Measurements from ENCODE around the gene PRKG1. TPM values are rescaled to one million over a fixed set of nuclear protein-coding genes. Genes with fewer than 3 reads are reported as not detected.

The PRKG1 gene
- total and polyA plus RNA-seq, 2 of the 4 experiments (the other 2 are of a cell fraction), result 3.5 to 18.3 TPM

DNA sequence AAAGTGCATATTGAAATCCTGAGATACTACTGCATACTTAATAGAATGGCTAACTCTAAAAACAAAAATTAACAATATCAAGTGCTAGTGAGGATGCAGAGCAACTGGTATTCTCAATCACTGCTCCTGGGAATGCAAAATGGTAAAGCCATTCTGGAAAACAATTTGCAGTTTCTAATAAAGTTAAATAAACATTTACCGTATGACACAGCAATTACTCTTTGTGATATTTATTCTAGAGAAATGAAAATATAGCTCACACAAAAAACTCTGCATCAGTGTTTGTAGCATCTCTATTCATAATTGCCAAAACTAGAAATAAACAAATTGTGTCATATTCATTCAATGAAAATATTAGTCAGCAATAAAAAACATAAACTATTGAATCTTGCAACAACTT lies 984.8 kb downstream of the PRKG1 start:
- WGBS, 2 experiments (ENCODE audit: extremely low coverage in 2 of 2, insufficient read length in 1 of 2), result no CpG with 5 or more reads among the region's 1 CpG
- H4K20me1 ChIP-seq (ENCODE audit: insufficient read depth, low read length), result no peaks in the 10 kb centered on the region
- H3K9ac ChIP-seq (ENCODE audit: low read depth, low read length), result no peak overlapping the region
- no peak overlapping the region for H2AK5ac ChIP-seq (ENCODE audit: low read depth, low read length)
- H3K18ac ChIP-seq (ENCODE audit: low read depth, low read length), result no peak overlapping the region
- H3K56ac ChIP-seq (ENCODE audit: extremely low read depth, insufficient read depth, low read length), result no peak overlapping the region
- no peak overlapping the region for H2BK20ac ChIP-seq (ENCODE audit: low read depth, low read length)
- H4K91ac ChIP-seq (ENCODE audit: insufficient read depth, low read depth, low read length), result no peak overlapping the region
- no peak overlapping the region for H3K23ac ChIP-seq (ENCODE audit: low read depth, low read length)
- peak; percentile 1 for DNase-seq
- dilution Hi-C loops (cut with HindIII; ENCODE audit: low sequenced_read_pairs, unreplicated experiment), result no loop called here
- H3K4me3 ChIP-seq (ENCODE audit: insufficient read depth, low read depth, low read length), result no peak overlapping the region
- BruUV-seq (replicated peaks), result no TSS peak
- no peak; the same call in 1 of the 2 replicates for ATAC-seq (ENCODE audit: low read depth)
- H2BK15ac ChIP-seq (ENCODE audit: low read depth, low read length), result no peak overlapping the region
- H2BK5ac ChIP-seq (ENCODE audit: low read depth, low read length, poor library complexity, severe bottlenecking), result no peak overlapping the region
- no peak overlapping the region for H3K4me2 ChIP-seq (ENCODE audit: low read depth, low read length)
- H3K14ac ChIP-seq (replicated peaks; ENCODE audit: low read depth, low read length), result no peak overlapping the region
- no peaks in the 10 kb centered on the region for H3K9me3 ChIP-seq (ENCODE audit: control insufficient read depth, insufficient read depth, low read length)
- peaks cover 2% of the 10 kb centered on the region; the same call in 1 of the 2 replicates for H3K36me3 ChIP-seq (ENCODE audit: control insufficient read depth, insufficient read depth, low read length)
- H3K79me1 ChIP-seq (ENCODE audit: low read depth in 1 of 2, low read length in 2 of 2), result no peaks in the 10 kb centered on the region
- H2AFZ ChIP-seq (replicated peaks; ENCODE audit: low read length, poor library complexity), result no peak overlapping the region
- CTCF ChIA-PET, result no interaction called here
- intact Hi-C loops (cut with micrococcal nuclease), result loop anchor here (5.0 kb wide), 1 partner anchor 38 kb away; no protein-coding TSS in a partner anchor
- 0 out of 2 replicates have a peak, but pooled peaks have one; percentile 21 for TF ChIP-seq MAFK (IDR thresholded peaks at IDR 0.05; ENCODE audit: low read depth, low read length)
- no peak for TF ChIP-seq CEBPB (IDR thresholded peaks at IDR 0.05; ENCODE audit: low read depth, low read length)
- no peak for TF ChIP-seq FOS (IDR thresholded peaks at IDR 0.05; ENCODE audit: low read depth, low read length)
- TF ChIP-seq, protein P1, sequence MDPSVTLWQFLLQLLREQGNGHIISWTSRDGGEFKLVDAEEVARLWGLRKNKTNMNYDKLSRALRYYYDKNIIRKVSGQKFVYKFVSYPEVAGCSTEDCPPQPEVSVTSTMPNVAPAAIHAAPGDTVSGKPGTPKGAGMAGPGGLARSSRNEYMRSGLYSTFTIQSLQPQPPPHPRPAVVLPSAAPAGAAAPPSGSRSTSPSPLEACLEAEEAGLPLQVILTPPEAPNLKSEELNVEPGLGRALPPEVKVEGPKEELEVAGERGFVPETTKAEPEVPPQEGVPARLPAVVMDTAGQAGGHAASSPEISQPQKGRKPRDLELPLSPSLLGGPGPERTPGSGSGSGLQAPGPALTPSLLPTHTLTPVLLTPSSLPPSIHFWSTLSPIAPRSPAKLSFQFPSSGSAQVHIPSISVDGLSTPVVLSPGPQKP (IDR thresholded peaks at IDR 0.05; ENCODE audit: borderline replicate concordance, low read depth, low read length), result no peak
- no peaks in the 10 kb centered on the region for H3K4me1 ChIP-seq (ENCODE audit: control insufficient read depth, insufficient read depth, low read length)
- no peak overlapping the region for H4K5ac ChIP-seq (ENCODE audit: low read depth, low read length)
- no peak overlapping the region for H3K4ac ChIP-seq (ENCODE audit: low read depth, low read length)
- no peaks in the 10 kb centered on the region for H3K9me1 ChIP-seq (ENCODE audit: insufficient read depth, low read length)
- H4K8ac ChIP-seq (ENCODE audit: low read depth in 2 of 2, low read length in 2 of 2), result no peak overlapping the region
- no peak overlapping the region for H2BK120ac ChIP-seq (ENCODE audit: low read depth, low read length)
- in situ Hi-C loops (cut with MboI; ENCODE audit: low sequenced_read_pairs), result no loop called here
- H2AK9ac ChIP-seq (replicated peaks; ENCODE audit: low read depth, low read length, poor library complexity), result no peak overlapping the region
- H3K27ac ChIP-seq (ENCODE audit: insufficient read depth, low read length), result no peak overlapping the region
- POLR2A ChIA-PET (ENCODE audit: unreplicated experiment), result no interaction called here
- no peaks in the 10 kb centered on the region for H3K27me3 ChIP-seq (ENCODE audit: control insufficient read depth, insufficient read depth, low read length)
